Erythroblast (primary cell): Measurements from ENCODE around the gene CREB5.

Source experiments
- DNase-seq, 2 experiments: peaks; one replicate each; lab custom pipeline; 2025; lab: John Stamatoyannopoulos, UW
- GATA1 ChIP-seq: IDR thresholded peaks from 2 replicates; pipeline ENCODE4 v1.6.1; 2011; ENCODE audit warnings: low read depth, mild to moderate bottlenecking, control low read depth, low read length, moderate library complexity
- POLR2A ChIP-seq: IDR thresholded peaks from 2 replicates; pipeline ENCODE4 v1.6.1; 2011; ENCODE audit warnings: mild to moderate bottlenecking, low read length

The CREB5 gene

DNA sequence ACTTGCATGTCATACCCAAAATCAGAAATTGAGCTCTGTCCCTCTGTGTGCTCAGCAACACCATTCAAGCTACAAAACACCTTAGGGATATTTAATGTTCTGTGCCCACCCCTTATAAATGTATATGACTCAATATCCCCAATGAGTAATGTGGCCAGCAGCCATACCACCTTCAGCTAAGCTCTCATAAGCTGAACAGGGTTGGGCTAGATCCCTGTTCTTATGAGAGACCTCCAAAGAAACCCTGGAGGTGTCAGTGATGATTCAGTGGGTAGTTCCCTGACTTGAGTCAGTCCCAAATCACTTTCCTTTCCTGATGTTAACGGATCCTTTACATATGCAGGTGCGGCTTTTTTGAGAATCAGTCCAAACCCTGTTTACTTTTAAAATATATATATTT is 253.8 kb downstream of the CREB5 start:
- no peak for TF ChIP-seq POLR2A
- no peak for TF ChIP-seq GATA1
- no peak for DNase-seq

DNA sequence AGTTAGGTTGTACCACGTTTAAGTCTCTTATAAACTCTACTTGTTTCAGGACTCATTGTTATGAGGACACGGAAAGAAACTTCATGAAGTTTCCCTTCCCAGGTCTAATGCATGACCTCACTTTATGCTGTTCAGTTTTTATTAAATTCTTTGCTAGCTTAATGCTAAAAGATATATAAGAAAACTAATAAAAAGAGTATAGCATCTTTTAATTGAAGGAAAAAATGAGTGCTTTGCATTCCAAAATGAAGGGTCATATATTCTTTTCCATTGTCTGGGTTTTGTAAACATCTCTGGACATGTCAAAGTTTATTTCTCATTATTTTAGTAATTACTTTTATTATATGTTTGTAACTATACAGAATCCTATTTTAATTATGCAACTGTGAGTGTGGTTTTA is 255.8 kb downstream of the CREB5 start:
- TF ChIP-seq POLR2A (no peak), GATA1 (no peak)

DNA sequence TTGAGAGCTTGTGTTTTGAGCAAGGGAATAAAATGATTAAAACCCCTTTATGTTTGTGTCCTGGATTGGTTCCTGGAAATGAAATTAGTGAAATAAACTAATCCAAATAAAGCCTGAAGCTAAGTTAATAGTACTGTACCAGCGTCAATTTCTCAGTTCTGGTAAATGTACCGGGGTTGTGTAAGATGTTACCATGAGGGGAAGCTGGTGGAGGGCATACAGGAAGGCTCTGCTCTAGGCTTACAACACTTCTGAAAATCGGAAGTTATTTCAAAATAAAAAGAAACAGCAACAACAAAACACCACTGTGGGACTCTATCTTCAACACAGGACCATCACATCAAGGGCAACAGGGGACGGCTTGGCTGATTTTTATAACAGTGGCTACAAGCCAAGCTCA is 257.0 kb downstream of the CREB5 start:
- no peak for DNase-seq
- TF ChIP-seq POLR2A (no peak), GATA1 (no peak)

More for the DNA sequence above, 255.8 kb downstream of the CREB5 start:
- no peak for DNase-seq

DNA sequence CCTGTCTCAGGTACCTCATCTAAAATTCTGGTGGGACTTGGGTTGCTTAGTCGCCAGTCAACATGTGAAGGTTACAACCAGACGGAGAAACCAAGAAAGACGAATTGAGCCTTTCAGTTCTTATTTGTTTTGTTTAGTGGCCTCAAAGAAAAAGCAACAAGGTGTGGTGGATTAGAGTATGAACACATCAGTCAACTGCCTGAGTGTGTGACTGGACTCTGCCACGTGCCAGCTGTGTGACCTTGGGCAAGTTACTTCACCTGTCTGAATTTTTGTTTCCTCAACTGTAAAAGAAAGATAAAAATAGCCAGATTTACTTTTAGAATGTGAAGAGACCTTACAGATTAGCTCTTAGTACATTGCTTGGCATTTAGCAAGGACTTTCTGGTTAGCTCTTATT is 259.2 kb downstream of the CREB5 start:
- TF ChIP-seq GATA1: no peak
- TF ChIP-seq POLR2A: no peak

DNA sequence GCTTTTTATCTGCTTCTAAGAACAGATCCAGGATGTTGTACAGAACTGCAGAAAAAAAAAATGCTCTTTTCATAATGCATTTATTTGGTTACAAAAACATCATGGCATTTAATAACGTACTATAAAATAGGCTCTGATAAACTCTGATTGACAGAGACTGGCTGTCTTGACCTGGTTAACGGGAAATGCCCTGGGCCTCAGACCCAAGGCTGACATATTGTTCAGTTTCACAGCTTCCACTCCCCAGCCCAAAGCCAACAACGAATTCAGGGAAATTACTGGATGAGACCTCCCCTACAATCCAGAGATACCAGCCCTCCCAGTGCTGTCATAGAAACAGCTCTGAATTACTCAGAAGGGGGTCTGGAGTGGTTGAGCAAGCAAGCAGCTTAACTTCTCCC is 260.1 kb downstream of the CREB5 start:
- no peak for DNase-seq
- TF ChIP-seq POLR2A: no peak
- no peak for TF ChIP-seq GATA1

More for the DNA sequence above, 259.2 kb downstream of the CREB5 start:
- no peak for DNase-seq

DNA sequence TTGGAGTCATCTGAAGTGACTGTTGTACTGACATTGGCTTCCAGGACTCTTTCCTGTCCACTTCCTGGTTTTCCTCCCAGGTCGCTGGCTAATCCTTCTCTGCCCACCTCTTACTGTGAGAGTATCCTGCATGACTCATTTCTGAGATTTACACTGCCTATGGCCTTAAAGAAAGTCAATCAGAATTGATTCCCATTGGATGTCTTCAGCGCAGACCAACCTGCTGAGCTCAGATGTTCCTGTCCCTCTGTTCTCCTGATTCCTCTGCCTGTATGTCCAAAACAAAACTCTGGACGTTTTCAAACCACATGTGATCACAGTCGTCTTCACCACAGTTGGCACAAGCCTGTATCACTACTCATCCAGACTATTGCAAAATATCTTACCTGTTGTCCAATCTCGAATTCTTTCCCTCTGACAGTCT is 262.1 kb downstream of the CREB5 start:
- TF ChIP-seq GATA1: no peak
- DNase-seq: no peak

DNA sequence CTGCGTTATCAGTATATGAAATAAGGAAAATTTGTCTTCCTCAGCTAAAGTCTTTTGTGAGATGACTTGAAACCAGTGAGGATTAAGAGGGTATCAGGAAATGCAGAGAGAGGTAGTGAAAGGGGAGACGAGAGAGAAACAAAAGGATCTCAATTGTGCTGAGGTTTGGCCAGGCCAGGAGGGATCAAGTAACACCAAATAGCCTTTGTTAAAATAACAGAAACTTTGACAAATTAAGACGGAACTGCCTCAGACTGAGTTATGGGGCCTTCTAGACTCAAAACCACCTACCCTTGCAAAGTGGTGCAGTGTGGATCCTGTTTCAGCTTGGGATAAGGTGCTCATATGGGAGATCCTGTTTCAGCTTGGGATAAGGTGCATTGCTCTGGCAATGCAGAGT is 263.1 kb downstream of the CREB5 start:
- no peak for DNase-seq

DNA sequence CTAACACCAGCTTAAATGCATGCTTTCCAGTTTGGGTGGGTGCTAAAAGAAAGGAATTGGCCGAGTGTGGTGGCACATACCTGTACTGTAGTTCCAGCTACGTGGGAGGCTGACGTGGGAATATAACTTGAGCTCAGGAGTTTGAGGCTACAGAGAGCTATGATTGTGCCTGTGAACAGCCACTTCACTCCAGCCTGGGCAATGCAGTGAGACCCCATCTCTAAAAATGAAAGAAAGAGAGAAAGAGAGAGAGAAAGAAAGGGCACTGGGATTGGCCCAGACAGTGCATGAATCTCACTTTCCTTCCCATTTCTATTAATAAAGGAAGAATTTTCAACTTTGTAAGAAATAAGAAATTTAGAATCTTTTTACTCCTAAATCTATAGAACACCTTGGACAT is 265.4 kb downstream of the CREB5 start:
- DNase-seq: no peak
- TF ChIP-seq GATA1 (no peak), POLR2A (no peak)

More for the DNA sequence above, 263.1 kb downstream of the CREB5 start:
- TF ChIP-seq POLR2A (no peak), GATA1 (no peak)

DNA sequence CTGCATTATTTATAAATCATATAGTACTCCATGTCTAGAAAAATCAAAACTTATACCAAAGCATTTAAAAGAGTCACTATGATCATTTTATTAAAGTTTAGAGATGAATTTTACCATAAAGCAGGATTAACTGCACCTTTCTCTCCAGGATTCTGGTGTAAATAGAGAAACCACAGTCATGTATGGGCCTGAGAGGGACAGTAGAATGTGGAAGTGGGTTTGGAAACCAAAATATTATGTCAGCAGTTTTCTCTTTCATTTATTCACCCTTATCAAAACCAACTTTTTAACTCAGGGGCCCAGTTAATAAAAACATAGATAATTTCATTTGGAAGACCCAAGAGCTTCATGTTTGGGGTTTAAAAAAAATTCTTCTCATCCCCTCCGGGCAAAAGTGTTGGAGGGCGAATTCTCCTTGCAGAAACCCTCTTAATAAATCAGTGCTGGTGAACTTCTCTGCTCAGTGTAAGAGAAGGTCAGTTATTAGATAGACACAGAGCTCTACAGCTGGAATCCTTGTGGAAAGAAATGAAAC is 266.2 kb downstream of the CREB5 start:
- DNase-seq: no peak
- no peak for TF ChIP-seq POLR2A
- no peak for TF ChIP-seq GATA1

DNA sequence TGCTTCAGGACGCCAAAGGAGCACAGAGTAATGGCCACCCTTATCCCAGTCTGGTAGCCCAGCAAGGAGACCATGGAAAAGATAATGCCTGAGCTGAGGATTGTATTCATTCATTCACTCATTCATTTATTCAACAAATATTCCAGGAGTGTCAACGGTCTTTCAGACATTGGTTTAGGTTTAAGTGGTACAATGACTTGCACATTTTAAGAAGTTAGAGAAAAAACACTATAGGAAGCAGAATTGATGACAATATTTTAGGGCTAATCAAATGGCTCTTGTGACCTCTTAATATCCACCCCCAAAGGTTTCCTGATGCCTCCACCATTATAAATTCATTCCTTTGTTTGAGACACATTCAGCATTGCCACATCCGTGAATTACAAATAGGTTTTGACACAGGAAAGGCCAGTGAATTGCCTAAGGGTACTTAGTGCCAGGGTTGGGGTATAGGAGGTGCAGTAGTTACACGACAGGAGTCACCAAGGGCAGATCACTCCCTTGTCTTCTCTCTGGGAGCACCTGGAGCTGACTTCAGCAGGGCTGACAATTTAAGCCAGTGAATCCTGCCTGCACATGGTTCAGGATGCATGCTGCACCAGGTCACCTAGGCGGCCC is 269.5 kb downstream of the CREB5 start:
- DNase-seq: no peak
- TF ChIP-seq POLR2A (no peak), GATA1 (no peak)

DNA sequence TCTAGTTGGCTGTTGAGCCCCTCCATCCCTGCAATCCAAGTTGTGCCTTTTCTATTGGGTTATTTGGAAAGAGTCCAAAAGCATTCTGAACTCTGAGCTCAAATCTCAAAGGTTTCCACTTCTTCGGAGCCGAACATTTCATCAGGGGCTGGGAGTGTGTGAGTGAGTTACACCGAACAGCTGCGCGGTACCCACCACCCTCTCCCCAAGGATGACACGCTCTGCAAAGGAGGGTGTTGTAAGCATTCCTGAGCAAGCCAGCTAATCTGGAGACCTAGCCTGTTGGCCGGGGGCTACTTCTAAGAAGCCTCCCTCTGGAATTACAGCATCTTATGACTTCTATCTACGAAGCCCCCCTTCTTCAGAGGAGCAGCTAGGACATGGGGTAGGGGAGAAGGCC is 270.5 kb downstream of the CREB5 start:
- TF ChIP-seq POLR2A (no peak), GATA1 (no peak)
- no peak for DNase-seq

DNA sequence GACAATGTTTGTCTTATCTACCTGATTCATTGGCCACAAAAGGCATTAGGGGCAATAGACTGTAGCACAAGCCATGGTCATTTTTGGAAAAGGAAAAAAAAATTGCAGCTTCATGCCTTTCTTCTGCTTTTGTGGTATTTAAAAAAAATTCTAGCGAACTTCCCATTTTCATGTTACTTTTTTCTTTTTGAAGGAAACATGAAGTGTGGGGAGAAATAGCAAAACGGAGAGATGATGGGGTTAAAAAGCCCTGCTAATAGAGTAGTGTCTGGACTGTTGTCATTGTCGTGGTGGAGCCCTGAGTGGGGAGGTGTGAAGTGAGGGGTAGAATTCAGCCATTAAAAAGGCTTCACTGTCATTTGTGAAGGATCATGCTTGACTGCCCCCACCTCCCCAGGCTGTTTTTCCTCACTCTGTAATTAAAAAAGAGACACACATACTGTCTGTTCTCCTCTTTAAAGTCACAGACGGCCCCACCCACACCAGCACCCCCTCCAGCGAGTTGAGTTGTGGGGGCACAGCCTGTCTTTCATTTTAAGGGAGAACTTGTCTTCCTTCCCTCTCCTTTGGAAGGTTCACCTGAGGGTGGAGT is 272.4 kb downstream of the CREB5 start:
- DNase-seq: no peak
- TF ChIP-seq POLR2A (no peak), GATA1 (no peak)

DNA sequence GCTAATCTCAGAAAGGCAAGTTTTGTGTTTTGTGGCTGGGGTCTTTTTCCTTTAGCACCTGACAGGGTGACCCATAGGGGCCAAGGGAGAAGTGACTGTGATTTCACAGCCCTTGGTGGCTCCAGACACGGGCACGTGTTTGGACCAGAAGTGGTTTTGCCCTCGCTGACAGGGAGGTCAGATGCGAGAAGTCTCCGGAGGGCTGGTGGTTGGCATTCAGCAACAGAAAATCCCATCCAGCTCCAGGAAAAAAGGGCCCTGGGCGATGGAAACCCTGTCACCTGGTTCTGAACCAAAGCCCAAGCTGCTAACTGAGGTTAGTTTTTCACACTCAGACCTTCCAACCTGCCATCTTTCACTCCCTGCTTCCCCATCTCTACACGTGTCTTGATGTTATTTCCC is 272.9 kb downstream of the CREB5 start:
- TF ChIP-seq POLR2A (no peak), GATA1 (no peak)
- DNase-seq: no peak

DNA sequence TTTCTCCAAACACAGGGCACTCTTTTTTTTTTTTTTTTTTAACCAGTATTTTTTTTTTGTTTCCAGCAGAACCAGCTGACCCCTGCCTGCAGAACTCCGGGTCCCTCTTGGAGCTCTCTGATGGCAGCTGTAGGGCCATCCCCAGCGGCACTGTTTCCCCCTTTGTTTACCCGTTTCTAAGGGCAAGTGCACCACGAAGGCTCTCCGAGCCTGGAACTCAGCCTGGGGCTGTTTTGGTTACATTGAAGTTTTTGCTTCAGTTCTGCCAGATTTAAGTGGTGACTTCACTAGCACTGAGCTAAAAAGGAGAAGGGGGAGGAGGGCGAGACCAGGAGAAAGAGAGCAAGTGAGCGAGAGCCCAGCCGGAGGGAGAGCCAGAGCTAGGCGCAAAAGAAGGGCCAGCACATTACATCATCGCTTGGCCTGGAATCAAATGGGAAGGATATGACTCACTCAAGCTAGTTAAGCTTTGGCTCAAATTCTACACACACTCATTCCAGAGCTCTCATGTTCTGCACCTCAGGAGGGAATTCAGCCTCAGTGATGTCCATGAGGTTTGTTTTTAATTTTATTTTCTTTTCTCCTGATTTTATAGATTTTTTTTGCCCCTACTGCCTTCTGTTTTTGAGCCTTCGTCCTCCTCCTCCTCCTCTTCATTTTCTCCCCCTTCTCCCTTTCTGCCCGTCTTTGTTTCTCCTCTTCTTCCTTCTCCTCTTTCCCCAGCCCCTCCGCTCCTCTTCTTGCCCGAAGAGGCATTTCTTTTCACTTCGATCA is 273.5 kb downstream of the CREB5 start:
- TF ChIP-seq POLR2A: no peak
- TF ChIP-seq GATA1: no peak
- DNase-seq: peak; percentile 43 to 82

DNA sequence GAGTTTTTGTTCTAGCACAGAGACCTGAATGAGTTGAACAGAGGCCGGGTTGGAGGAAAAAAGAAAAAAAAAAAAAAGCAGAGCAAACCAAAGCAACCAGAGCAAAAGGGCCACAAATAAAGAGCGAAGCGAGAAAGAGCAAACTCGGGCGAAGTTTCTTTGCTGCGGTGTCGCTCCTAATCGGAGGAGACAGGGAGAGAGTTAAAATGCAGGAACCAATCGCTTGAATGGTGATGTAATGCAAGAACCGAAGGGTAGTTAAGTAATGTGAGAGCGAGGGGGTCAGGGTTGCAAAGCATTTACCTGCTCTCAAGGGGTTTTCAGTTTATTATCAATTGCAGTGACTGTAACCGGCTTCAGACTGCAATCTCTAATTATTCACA is 274.1 kb downstream of the CREB5 start:
- TF ChIP-seq POLR2A (no peak), GATA1 (no peak)
- DNase-seq: peak; percentile 2 to 23
